Astrocyte of the spinal cord (primary cell): ENCODE results near the gene HGF.

Experiments
- DNase-seq: peaks from one replicate; pipeline ENCODE4 v3.0.0; 2011; ENCODE audit warnings: low read depth, low spot score
- H3K4me3 ChIP-seq: 2 replicates; pipeline ENCODE4 v1.5.1; 2011; ENCODE audit warnings: low read depth, mild to moderate bottlenecking, low read length, moderate library complexity
- CTCF ChIP-seq: IDR thresholded peaks from 2 replicates; pipeline ENCODE4 v1.5.1; 2012; ENCODE audit warnings: low read depth, mild to moderate bottlenecking, low read length, inconsistent platforms
- in situ Hi-C: cut with HindIII; loops from 2 replicates; pipeline ENCODE4 v1.10.0; 2017; ENCODE audit warnings: low sequenced_read_pairs

The HGF gene

GRCh38 chr7:81745637-81746036 is 24.2 kb downstream of the HGF start:
- no peak for DNase-seq
- no peak for TF ChIP-seq CTCF
- in situ Hi-C loops = no loop called here
- H3K4me3 ChIP-seq = no peak overlapping the region

- in situ Hi-C loops = no loop called here
- DNase-seq = no peak
- no peak for TF ChIP-seq CTCF
- H3K4me3 ChIP-seq = no peak overlapping the region
Measured at GRCh38 chr7:81744389-81744788, 25.5 kb downstream of the HGF start.

- no peak overlapping the region for H3K4me3 ChIP-seq
- no peak for TF ChIP-seq CTCF
- in situ Hi-C loops = no loop called here
- DNase-seq = no peak
Measured at GRCh38 chr7:81743665-81744064, 26.2 kb downstream of the HGF start.

- in situ Hi-C loops = no loop called here
- H3K4me3 ChIP-seq = no peak overlapping the region
- no peak for TF ChIP-seq CTCF
- DNase-seq = no peak
Measured at GRCh38 chr7:81743201-81743600, 26.6 kb downstream of the HGF start.

- in situ Hi-C loops = no loop called here
- DNase-seq = no peak
- no peak overlapping the region for H3K4me3 ChIP-seq
- TF ChIP-seq CTCF = no peak
Measured at GRCh38 chr7:81740403-81740802, 29.4 kb downstream of the HGF start.

- in situ Hi-C loops = no loop called here
- TF ChIP-seq CTCF = no peak
- DNase-seq = no peak
- H3K4me3 ChIP-seq = no peak overlapping the region
Measured at GRCh38 chr7:81736091-81736490, 33.8 kb downstream of the HGF start.

GRCh38 chr7:81725812-81726127 is 44.1 kb downstream of the HGF start:
- no peak for TF ChIP-seq CTCF
- H3K4me3 ChIP-seq = no peak overlapping the region
- peak; percentile 86 for DNase-seq
- in situ Hi-C loops = no loop called here
